Iris pigment epithelial cell (primary cell): ENCODE measurements around the gene TRAPPC11.

Experiments used
- DNase-seq: peaks from one replicate; pipeline ENCODE4 v3.0.0-alpha.2; 2011; ENCODE audit warnings: low read depth

The TRAPPC11 gene

DNA sequence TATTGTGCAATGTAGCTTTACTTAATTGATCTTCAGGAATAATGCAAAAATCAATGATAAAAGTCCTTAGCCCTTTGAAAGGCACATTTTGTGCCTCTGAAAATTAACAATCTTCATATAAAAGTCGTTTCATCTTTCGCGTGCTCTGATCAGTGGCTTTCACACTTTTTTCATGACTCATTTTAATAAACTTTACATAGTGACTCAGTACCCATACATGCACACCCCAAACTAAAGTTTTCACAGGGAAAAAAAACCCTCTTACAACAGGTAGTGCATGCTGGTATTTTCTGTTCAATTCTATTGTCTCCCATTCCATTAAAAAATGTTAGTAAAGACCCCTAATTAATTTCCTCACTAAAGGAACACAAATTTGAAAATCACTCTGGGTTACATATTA lies 21.6 kb upstream of the TRAPPC11 start:
- peak; percentile 56 for DNase-seq

DNA sequence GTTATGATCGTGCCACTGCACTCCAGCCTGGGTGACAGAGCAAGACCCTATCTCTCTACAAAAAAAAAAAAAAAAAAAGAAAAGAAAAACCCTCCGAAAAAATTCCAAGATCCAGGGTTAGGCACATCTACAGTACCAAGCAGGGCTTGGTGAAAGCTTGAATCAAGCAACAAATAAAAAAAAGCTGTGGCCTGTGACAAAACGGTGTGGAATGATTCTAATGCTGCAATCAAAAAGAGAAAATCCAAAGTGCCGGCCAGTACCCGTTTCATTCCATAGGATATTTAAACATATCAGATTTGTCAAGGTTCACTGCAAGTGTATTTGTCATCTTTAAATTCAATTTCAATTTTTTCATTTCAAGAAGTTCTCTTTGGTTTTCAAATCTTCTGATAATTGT lies 20.7 kb upstream of the TRAPPC11 start:
- DNase-seq: peak; percentile 43

DNA sequence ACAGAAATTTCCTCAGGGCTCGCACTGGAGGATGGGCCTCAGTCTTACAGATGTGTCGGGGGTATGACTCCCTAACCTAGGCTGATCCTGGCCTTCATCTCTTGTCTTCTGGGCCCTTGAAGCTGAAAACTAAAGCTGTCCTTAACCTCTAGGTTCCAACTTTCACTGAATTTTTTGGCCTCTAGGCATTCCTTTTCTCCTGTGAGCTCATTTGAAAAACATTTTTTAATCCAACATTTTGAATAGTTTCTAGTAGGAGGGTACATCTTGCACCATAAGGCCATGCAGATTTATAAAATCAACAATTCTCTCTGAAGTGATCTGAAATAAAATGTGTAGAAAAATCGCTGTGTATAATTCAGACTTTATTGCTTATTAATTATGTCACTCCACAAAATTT lies 19.8 kb upstream of the TRAPPC11 start:
- peak; percentile 22 for DNase-seq

DNA sequence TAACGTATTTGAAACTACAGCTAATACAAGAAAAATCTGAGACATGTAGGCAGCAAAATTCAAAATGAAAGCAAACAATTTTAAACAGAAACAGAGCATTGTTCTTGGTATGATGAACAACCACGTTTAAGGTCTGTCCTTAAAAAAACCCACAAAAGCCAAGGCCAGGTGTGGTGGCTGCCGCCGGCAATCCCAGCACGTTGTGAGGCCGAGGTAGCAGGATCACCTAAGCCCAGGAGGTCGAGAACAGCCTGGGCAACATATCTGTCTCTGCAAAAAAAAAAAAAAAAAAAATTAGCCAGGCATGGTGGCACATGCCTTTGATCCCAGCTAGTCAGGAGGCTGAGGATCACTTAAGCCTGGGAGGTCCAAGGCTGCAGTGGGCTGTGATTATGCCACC lies 13.8 kb upstream of the TRAPPC11 start:
- DNase-seq: no peak

DNA sequence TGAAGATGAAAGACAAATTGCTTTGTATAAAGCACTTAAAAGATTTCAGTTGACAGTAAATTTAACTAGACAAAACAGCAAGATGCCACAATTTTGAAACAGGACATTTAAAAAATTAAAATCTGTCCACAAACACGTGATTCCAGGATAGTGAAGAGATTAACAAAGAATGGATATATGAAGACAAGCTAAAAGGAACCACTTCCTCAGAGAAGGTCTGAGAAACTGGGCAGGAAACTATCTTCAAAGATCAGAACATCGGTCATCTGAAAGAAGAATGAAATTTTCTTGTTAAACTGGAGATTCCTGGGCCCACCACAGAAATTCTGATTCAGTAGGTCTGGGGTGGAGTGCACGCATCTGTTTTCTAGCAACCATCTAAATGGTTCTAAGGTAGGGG lies 1.5 kb upstream of the TRAPPC11 start:
- peak; percentile 12 for DNase-seq

DNA sequence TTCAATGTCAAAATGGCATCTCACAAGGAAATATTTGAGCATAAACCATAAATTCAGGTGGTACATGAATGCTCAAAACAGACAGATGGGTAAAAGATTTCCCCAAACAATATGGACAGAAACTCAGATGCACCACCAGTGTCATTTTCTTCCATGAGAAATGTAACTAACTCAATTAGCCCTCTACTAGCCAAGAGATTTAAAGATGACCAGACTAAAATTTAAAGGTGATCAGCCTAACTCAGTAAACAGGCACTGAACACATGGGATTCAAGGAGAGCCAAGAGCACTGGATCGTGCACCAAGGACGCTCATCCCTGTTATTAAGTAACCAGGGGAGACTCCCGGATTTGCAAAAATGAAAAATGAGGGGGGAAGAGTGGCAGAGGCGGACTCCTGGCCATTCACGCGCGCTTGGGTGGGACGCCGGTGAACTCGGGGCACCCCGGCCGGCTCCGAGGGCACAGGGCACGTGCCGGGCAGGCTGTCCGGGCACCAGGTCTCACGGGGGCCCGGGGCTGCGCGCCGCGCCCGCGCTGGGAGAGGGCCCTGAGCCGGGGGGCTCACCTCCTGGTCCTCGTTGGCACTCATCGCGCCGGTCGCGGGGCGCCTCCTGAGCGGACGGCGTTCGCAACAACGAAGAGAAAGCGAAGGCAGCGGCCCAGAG lies 598 bp upstream of the TRAPPC11 start:
- peak; percentile 14 for DNase-seq

DNA sequence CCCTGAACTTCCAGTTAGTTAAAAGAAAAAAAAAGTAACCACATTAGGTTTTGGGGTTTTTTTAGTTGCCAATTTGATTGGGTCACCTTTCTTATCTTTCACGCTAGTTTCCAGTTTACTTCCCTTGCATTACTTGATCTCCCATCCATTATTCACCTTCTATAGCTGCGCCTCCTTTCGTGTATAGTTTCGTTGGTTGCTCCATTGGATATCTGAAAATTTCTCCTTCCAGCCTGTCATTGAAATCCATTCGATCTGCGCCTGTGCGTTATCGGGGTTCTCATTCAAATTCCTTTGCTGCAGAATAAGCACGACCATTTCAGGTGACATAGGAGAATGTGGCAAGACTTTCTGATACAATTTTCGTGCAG lies 764 bp downstream of the TRAPPC11 start:
- DNase-seq: peak; percentile 9

DNA sequence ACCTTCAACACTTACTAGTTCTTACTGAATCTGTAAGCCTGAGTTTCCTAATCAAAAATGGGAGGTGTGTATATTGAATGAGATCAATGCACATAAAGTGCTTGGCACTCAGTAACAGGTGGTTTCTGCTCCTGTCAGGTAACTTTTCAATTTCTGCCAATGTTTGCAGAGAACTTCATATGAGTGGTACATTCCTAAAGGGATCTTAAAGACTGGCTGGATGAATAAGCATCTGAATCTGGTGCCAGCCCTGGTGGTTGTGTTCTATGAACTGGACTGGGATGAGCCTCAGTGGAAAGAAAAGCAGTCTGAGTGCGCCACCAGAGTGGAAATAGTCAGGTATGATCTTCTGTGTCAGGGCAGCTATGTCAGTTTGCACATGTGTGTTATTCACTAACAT lies 7.0 kb downstream of the TRAPPC11 start:
- DNase-seq: no peak

DNA sequence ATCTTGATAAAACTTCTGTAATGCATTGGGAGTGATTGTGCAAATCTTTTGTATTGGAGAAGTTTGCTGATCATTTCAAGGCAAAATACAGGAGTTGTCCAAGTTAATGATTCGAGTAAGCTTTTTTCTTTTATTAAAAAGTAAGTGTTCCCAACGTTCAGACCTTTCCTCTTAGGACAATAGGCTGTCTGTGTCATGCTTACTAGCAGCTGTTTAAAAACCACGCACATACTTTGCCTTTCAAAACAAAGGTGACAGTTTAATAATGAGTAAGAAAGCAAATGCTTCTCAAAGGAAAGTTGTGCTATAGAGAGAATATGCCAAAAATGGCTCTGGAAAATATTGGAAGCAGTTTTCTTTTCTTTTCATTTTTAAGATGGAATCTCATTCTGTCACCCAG lies 11.2 kb downstream of the TRAPPC11 start:
- no peak for DNase-seq

DNA sequence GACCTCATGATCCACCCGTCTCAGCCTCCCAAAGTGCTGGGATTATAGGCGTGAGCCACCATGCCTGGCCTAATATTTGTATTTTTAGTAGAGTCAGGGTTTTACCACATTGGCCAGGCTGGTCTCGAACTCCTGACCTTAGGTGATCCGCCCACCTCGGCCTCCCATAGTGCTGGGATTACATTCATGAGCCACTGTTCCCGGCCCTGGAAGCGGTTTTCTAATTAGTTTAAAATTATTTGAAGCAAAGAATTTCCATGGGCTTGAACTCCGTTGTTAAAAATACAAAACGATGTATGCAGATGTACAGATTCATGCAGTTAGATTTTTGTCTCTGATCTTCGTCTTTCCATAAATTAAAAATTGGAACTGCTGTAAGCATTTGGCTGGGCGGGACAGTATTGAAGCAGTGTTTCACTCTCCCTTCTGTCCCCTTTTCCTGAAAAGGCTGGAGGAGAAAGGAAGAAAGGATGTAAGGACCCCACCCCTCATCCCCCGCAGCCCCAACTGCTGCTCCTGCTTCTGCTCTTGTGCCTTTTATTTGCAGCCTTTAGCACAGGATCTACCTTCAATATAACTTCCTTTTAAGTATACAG lies 12.0 kb downstream of the TRAPPC11 start:
- DNase-seq: no peak

DNA sequence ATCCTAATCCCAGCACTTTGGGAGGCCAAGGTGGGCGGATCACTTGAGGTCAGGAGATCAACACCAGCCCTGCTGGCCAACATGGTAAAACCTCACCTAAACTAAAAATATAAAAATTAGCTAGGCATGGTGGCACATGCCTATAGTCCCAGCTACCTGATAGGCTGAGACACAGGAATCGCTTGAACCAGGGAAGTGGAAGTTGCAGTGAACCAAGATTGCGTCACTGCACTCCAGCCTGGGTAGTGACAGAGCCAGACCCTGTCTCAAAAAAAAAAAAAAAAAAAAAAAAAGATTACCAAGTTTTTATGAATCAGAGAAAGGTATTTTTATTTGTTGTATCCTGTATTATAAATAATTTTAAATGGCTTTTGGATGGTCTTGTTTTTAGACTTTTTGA lies 15.1 kb downstream of the TRAPPC11 start:
- no peak for DNase-seq

DNA sequence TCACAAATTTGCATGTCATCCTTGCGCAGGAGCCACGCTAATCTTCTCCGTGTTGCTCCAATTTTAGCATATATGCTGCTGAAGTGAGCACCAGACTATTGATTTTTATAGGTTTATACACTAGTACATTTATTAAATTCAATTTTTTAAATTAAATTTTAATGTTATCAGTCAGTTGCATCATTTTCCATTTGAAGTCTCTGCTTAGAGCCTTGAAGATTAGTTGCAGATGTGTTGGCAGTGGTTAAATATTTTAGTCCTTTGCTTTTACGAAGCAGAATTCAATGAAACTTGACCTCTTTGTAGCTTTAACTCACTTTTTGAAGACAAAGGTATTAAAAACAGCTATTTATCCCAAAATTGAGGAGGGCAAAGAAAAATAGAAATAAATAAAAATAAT lies 16.5 kb downstream of the TRAPPC11 start:
- DNase-seq: peak; percentile 28

DNA sequence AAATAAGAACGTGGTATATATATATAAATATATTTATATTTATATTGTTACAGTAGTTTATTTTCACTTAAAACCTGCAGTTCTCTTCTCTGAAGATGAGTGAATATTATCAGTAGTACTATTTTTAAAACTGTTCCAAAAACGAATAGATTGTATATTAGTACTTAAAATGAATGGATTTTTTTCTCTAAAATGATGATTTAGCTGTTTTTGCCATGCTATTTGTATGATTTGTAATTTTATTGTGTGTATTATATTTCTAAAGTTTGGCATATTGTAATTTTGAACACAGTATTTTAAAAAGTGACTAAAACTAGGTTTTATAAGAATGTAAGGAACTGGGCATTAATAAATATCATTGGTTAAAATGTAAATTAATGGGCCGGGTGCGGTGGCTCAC lies 22.0 kb downstream of the TRAPPC11 start:
- DNase-seq: no peak

DNA sequence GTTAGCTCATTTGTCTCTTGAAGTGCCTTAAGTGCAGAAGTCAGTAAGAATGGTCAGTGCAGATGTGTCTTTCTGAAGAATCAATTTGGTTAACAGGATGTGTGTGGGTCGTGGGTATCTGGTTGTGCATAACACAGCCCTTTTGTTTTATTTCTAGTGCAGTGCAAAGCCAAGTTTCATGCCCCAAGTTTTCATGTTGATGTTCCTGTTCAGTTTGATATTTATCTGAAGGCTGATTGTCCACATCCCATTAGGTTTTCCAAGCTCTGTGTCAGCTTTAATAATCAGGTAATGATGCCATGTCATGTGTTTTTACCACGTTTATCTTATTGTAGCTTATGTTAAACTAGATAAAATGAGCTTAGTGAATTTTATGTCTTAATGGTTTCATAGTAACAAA lies 27.4 kb downstream of the TRAPPC11 start:
- no peak for DNase-seq

DNA sequence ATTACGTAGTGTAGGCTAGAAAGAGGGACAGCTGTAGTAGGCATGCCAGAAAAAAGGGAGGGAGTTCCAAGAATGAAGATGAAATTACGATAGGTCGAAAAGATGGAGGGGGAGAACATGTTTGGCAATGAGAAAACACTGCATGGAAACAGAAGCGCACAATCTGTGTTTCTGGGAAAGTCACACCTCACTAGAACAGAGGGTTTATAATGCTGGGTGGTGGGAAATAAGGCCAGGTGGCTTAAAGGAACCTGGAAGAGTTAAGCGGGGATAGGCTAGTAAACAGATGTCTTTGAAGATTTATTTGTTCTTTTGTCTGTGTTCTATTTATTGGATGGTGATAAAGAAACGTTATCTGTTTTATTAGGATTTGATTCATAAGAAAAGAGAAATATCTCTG lies 29.1 kb downstream of the TRAPPC11 start:
- DNase-seq: no peak

DNA sequence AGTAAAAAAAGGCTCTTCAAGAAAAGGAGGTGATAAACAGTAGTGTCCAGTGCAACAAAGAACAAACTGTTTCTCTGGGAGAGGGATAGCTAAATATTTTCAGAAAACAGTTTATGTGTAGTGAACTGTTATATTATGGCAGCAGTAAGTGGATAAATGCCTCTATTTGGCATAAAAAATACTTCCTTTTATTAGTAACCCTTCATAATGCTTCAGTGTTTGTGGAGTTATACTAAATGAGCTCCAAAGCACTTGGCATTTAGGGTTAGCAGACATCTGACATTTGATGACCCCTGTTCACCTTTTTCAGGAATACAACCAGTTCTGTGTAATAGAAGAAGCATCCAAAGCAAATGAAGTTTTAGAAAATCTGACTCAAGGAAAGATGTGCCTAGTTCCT lies 31.9 kb downstream of the TRAPPC11 start:
- no peak for DNase-seq

DNA sequence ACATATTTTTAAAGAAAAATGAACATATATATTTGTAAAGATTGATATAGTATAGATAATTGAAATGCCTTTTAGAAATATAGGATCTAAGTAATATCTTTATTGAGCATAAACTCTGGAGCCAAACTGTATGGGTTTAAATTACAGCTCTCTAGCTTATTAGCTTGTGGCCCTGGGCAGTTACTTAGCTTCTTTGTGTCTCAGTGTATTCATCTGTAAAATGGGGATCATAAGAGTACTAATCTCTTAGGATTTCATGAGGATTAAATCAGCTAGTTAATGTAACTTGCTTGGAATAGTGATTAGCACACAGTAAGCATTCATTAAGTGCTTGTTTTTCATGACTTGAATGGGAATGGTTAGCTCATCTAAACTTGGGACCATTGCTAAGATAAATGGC lies 32.8 kb downstream of the TRAPPC11 start:
- DNase-seq: no peak

DNA sequence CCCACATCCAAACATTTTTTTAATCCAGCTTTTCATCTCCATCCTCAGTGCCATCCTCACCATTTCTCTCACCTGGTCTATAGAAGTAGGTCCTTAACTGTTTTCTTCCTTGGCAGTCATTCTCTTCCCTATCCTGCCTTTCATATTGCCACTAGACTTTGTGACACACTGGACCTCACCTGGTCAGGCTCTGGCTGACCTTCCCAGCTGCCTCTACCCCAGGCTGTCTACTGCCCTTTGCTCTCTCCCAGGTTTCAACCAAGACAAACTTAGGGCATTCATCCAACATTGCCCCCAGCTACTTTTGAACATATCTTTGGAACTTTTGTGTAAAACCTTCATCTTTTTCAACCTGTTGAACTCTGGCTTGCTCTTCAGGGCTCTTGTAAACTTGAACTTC lies 39.8 kb downstream of the TRAPPC11 start:
- no peak for DNase-seq

DNA sequence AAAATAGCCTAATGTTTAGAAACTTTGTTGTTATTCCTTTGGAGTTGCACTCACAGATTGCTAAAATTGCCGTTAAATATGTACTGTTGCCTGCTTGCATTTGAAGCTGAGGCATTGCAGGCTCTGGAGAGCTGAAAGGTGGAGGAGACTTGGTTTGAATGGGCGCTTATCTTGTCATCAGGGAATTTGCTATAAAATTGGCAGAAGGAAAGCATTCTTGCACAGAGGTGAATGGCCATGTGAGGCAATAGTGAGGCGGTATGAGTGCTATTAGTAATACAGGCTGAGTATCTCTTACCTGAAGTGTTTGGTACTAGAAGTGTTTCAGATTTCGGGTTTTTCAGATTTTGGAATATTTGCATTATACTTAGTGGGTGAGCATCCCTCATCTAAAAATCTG lies 41.3 kb downstream of the TRAPPC11 start:
- DNase-seq: no peak

DNA sequence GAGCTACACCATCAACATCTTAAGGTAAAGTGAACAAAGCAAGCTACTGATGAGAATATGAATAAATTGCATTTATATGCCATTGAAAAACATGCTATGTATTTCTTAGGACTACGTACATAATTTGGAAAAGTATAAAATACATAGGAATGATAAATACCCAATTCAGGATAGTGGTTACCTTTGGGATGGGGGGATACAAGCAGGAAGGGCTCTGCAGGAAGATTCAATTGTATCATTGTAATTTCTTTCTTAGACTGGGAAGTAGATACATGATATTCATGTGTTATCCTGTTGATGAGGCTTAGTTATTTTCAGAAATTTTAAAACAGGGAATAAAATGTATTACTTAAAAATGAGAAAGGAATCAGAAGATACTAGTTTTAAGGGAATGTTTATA lies 43.4 kb downstream of the TRAPPC11 start:
- DNase-seq: no peak

DNA sequence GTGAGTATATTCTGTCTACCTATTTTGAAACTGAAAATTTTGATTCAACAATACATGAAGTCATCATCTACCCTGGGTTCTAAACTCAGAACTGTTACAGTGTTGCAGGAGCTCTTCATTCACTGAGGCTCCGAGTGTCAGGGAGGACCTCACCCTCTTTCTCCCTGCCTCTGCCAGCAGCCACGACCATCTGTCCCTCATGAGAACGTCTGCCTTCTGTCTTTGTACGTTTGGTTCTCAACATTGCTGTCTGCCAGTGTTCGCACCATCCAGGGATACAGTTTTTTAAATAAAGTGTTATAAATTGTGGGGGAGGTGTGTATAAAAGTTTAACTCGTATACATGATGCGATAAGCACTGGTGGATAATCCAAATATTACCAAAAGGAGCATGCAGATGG lies 55.5 kb downstream of the TRAPPC11 start:
- no peak for DNase-seq

DNA sequence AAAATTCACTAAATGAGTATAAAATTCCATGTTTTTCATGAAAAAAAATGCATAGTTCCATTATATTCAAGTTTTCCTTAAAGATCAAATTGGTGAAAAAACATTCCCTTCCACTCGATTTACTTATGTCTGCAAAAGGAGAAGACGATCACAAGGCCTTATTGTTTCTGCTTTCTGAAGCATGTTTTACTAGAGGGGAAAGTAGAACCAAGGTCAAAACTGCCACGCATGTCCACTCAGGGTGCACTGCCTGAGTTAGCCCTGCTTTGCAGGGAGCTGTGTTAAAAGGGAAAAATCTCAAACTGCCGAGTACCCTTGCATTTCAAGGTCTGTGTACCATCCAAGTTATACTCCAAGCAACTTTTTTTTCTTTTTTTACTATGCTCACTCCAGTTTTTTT lies 57.2 kb downstream of the TRAPPC11 start:
- DNase-seq: peak; percentile 24

DNA sequence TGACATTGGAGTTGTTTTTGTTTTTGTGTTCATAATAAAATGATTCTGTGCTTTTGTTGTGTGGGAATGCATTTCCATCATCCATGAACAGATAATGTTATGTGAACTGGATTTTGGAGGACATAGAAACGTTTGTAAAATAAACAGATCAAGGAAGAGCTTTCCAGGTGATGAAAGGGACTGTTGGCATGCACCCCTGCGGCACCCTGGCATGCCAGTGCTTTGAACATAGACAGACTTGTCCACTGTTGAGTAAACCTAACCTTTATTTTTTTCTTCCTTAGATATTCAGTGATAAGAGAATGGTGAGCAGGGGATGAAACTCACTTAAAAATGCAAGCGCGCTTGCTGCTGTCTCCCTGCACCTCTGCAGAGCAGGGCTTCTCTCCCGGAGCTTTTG lies 59.8 kb downstream of the TRAPPC11 start:
- no peak for DNase-seq
